ENCODE results near the gene TPSB2.
"Not testable (repeated sequence)": the region's sequence is repeated elsewhere in the genome, so short reads cannot be mapped to it uniquely, and the experiment has no call there.

DNA sequence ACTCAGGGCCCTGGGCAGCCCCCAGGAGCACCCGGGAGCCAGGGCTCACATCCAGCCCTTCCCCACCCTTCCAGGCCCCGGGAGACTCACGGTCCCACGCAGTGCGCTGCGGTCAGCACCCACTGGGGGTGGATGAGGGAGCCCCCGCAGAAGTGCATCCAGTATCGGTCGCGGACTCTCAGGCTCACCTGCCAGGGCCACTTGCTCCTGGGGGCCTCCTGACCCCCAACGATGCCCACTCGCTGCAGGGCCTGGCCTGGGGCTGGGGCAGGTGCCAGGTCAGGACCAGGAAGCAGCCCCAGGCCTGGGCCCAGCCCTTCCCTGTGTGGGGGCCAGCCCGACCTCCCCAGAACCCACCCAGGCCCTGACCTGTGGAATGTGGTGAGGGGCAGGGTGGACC, 508 bp downstream of the TPSB2 start:
- TF ChIP-seq, protein P1, sequence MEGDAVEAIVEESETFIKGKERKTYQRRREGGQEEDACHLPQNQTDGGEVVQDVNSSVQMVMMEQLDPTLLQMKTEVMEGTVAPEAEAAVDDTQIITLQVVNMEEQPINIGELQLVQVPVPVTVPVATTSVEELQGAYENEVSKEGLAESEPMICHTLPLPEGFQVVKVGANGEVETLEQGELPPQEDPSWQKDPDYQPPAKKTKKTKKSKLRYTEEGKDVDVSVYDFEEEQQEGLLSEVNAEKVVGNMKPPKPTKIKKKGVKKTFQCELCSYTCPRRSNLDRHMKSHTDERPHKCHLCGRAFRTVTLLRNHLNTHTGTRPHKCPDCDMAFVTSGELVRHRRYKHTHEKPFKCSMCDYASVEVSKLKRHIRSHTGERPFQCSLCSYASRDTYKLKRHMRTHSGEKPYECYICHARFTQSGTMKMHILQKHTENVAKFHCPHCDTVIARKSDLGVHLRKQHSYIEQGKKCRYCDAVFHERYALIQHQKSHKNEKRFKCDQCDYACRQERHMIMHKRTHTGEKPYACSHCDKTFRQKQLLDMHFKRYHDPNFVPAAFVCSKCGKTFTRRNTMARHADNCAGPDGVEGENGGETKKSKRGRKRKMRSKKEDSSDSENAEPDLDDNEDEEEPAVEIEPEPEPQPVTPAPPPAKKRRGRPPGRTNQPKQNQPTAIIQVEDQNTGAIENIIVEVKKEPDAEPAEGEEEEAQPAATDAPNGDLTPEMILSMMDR (IDR thresholded peaks at IDR 0.05) = not testable (repeated sequence)
- TF ChIP-seq ZFX (IDR thresholded peaks at IDR 0.05; ENCODE audit: borderline replicate concordance) = not testable (repeated sequence)
